Prostate gland (tissue), 2 donors: ENCODE data around the gene JAKMIP2.

ENCODE experiments used
- CTCF ChIP-seq, 4 experiments: fragments of 200-600 bp in 2 of 4; fragments of 450-650 bp in 2 of 4; sonication (generic) in 2 of 4; IDR thresholded peaks; 1 replicate in 3 of 4; 2 replicates in 1 of 4; pipeline ENCODE4 v1.5.1; 2016 to 2019; ENCODE audit warnings: antibody characterized with exemption in 4 of 4, mild to moderate bottlenecking in 2 of 4, moderate library complexity in 2 of 4
- POLR2A ChIP-seq: fragments of 450-650 bp; IDR thresholded peaks from one replicate; pipeline ENCODE4 v1.6.1; 2016; ENCODE audit warnings: antibody characterized with exemption, mild to moderate bottlenecking

GRCh38 chr5:147751156-147751830, 31.2 kb downstream of the JAKMIP2 start:
- TF ChIP-seq POLR2A (no peak), CTCF (IDR thresholded peaks at IDR 0.05) (no peak)
